8988T (cell line): ENCODE measurements around the gene VIPR1.

ENCODE experiments used
- DNase-seq: peaks from one replicate; pipeline ENCODE4 v3.0.0; 2011

VIPR1 gene, protein sequence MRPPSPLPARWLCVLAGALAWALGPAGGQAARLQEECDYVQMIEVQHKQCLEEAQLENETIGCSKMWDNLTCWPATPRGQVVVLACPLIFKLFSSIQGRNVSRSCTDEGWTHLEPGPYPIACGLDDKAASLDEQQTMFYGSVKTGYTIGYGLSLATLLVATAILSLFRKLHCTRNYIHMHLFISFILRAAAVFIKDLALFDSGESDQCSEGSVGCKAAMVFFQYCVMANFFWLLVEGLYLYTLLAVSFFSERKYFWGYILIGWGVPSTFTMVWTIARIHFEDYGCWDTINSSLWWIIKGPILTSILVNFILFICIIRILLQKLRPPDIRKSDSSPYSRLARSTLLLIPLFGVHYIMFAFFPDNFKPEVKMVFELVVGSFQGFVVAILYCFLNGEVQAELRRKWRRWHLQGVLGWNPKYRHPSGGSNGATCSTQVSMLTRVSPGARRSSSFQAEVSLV

DNA sequence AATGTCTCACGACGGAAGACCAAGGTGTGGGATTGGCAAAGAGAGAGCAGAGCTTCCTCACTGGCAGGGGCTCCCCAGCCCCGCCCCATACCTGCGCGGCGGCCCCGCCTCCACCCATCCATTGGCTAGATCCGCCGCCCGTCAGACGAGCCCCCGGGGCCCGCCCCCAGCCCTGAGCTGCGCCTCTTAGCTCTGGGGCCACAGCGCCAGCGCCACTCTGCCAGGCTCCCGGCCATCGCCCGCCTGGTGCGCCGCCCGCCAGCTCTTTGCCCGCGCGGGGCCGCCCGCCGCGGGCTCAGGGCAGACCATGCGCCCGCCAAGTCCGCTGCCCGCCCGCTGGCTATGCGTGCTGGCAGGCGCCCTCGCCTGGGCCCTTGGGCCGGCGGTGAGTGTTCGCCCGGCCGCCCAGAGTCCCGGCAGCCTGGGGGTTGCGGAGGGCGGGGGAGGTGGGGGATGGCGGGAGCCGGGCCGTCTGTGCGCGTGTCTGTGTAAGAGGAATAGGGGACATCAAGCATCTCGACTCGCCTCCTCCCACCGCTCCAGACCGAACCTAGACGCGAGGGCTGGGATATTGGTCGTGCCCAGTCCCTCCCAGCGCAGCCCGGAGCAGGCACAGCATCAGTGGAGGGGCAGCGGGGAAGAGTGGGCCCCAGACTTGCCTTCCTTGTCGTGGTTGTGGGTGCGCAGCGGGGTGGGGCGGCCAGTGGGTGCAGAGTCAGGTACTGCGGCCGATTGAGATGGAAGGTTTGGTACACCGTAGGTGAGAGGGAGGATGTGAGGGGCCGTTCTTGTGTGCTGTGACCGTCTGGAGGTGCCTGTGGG lies at the start of gene VIPR1:
Gene VIPR1, plus strand, starts transcription at position 215 of the 822 bp plus-strand sequence. Its CDS starts 93 bp downstream, at position 308.
- peak; percentile 98 for DNase-seq

GRCh38 chr3:42456211-42456610 lies 46.2 kb upstream of the VIPR1 start:
- DNase-seq: no peak

DNA sequence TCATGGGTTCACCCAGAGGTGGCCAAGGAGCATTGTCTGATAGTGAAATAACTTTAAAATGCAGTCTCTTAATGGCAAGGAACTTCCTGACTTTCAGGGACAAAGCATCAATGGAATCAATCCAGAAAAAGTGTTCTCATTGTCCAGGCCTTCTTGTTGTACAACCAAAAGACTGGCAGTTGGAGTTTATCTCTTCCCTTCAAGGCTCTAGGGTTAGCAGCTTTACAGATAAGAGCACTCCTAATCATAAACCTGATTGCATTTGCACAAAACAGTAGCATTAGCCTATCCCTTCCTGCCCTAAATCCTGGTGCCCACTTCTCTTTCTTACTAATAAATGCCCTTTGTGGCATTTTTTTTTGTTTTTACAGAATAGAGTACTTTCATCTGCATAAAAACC lies 43.3 kb upstream of the VIPR1 start:
- no peak for DNase-seq

DNA sequence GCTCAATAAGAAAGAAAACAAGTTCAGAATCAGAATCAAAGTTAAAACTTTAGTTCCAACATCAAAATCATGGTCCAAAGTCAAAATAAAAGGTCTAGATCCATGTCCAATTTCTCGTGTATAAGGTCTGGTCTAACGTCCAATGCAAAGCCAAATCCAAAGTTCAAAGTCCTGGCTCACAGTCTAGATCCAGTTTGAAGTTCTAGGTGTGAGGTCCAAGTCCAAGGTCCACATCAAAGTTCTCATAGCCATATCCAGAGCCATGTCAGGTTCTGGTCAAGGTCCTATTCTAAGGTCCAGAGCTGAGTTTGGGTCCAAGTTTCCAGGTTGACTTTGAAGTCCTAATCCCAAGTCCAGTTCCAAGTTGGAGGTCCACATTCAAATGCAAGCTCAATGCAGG lies 40.7 kb upstream of the VIPR1 start:
- DNase-seq: no peak

DNA sequence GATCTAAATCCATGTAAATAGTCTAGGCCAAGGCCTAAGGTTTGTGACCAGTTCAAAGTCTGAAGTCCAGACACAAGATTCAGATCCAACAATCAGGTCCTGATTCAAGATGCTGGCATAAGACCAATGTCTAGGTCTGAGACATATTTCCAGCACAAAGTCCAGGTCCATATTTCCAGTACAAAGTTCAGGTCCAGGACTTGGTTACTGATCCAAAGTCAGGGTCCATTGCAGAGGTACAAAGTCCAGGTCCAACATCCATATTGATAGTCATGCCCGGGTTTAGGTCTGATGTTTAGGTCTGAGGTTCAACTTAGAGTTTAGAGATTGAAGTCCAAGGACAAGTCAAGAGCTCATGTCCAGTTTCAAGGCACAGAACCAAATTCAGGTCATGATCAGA lies 39.4 kb upstream of the VIPR1 start:
- DNase-seq: no peak

DNA sequence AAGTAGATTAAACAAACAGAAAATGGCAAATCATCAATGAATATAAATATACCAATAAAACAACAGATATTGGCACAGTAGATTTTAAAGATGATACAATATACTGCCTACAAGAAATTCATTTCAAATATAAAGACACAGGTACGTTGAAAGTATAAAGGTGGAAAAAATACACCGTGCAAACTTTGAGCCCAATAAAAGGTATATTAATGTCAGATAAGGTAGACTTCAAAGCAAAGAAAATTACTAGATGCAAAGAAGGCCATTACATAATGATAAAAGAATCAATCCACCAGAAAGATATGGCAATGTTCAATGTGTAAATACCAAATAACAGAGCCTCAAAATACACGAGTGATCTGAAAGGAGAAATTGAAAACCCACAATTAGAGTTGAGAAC lies 34.3 kb upstream of the VIPR1 start:
- DNase-seq: no peak

GRCh38 chr3:42472555-42472954 lies 29.9 kb upstream of the VIPR1 start:
- no peak for DNase-seq

- no peak for DNase-seq
These were observed 29.1 kb upstream of the VIPR1 start for GRCh38 chr3:42473083-42473932.

DNA sequence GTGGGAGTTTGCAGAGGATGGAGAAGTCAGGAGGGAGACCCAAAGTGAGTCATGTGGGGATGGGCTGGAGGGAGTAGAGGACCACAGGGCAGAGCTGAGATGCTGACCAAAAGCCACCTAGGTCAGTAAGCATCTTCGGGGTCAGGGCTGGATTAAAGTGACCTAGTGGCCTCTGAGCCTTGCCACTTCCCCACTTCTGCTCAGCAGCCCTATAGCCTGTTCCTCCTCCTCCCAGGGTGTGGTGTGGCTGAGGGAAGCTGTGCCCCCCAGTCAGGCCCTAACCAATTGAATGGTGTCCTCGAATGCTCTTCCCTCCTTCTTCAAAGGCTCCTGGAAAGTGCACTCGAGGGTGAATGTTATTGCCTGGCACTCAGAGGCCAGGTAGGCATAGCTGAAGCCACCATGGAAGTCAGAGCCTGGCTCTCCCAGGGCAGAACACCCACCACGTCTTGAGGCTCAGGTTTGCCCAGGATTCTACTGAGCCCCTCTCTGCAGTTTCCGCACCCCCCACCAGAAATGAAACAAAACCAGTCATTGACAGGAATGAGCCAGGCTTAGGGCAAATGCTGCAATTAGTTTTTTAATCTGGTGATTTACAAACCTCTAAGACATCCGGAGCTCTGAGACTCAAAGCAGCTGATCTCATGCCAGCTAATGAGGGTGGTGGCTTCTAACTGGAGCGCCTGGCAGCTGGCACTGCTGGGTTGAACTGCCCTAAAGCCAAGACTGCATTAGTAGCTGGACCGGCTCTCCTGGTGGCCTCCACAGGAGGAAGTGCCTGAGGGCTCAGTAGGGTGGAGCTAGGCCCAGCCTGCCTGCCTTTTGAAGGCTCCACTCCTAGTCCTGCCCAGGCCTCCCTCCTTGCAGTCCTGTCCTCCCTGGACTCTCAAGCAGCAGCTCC lies 26.0 kb upstream of the VIPR1 start:
- DNase-seq: no peak

DNA sequence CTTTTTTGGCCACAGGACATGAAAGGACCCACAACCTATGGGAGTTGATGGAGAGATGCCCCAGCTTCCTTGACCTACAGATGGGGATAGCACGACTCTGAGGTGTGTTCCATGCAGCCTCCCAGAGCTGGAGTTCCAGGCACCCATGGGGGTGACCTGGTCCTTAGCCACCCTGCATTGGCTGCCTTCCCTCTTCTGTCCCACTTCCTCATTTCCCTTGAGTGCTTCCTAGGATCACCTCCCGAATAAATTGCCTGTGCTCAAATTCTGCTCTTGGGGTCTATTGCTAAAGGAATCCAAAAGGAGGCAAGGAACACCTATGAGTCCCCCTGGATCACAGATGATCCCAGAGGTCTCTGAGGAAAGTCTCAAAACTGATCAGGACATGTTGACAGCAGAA lies 24.7 kb upstream of the VIPR1 start:
- DNase-seq: no peak

DNA sequence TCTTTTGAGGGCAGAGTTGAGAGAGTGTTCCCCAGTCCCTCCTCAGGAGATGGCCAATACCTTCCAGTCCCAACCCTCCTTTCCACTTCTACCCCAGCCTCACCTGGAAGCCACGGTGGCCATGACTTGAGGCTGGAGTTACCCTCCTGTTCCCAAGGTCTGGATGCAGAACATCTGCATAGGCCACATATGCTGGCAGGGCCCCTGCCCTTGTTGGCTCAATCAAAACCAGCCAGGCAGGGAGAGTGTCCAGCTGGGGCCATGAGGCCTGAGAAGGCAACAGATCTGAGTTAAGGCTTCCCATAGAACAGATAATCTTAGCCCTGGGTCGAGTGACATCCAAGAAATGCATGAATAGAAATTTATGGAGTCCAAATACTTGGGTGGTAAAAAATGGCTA lies 23.6 kb upstream of the VIPR1 start:
- no peak for DNase-seq

DNA sequence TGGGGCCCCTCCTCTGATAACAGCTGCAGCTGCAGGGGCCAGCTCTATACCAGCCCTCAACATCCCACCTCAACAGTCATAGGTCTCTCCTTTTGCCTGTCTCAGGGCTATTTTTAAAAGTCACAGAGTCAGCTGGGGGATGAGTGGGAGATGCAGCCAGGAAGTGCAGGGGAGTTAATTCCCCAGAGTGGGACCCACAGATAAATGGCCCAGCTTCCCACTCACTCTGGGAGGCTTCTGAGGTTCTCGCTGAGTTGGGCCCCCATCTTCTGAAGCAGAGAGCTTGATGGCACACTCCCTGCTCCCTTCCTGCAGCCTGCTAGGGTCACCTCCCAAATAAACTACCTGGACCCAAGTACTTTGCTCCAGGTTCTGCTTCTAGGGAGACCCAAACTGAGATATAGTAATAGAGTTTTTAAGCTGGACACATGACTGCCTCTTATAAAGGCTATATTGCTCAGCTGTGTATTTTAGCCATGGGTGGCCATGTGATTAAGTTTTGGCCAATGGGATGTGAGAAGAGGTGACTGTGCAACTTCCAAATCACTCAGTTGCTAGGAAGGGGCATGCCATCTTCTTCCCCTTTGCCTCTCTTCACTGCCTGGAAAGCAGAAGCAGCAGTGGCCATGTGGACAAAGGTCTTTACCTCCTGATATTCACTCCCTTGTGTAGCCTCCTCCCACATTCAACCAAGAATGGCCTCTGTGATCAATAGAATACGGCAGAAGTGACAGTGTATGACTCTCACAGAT lies 15.5 kb upstream of the VIPR1 start:
- no peak for DNase-seq

DNA sequence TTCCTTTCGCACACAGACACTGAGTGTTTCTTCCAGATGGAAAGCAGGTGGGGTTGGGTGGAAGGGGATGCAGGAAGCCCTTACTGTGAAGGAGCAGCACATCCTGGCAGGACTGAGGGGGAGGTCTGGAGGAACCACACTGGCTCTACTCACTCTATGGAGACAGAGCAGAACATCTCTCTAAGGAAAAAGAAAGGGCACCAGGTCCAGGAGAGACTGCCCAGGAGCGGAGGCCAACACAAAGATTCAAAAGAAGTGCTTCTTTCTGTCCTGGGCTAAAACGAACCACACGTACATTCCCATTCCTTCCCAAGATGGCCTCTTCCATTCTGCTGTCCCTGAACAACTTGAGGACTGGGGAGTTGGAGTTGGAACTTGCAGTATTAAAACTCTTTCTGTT lies 13.8 kb upstream of the VIPR1 start:
- DNase-seq: no peak

DNA sequence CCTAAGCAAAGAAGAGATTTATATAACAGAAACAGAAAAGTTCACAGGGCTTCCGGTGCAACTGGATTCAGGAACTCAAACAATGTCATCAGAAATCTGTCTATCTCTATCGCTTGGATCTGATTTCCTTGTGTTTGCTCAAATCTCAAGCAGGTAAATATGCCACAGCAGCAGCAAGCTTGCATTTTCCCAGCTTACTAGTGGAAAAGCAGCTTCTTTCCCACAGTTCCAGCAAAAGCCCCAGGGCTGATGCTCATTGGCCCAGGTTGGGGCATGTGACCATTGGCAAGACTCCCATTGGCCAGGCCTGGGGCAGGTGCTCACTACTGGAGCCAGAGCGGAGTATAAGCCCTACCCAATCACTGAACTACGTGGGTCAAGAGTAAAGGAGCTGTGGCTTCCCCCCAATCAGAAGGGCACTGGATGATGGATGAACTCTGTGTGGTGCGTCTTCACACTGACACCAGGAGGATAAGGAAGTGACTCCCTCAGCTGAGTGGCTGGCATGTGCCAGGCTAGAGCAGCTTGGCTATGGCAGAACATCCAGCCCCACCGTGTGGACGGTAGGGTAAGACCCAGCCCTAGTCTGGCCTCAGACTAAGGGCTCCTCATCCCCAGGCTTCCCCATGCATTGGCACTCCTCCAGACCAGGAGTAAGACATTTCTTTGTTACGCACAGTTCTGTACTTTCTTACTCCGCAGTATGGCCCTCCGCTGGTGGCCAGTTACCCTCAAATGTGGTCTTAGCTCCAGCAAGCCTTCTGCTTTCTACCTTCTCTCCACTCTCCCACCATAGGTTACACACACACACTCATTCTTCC lies 13.1 kb upstream of the VIPR1 start:
- DNase-seq: no peak

GRCh38 chr3:42489937-42490227 lies 12.6 kb upstream of the VIPR1 start:
- DNase-seq: no peak

GRCh38 chr3:42490243-42490642 lies 12.2 kb upstream of the VIPR1 start:
- no peak for DNase-seq

GRCh38 chr3:42491881-42492507 lies 10.4 kb upstream of the VIPR1 start:
- DNase-seq: no peak

- DNase-seq: no peak
These were observed 9.8 kb upstream of the VIPR1 start for GRCh38 chr3:42492508-42493080.

GRCh38 chr3:42493126-42493797 lies 9.2 kb upstream of the VIPR1 start:
- DNase-seq: no peak
